ENCODE data around the gene DUS3L. TPM values are rescaled to one million over a fixed set of nuclear protein-coding genes. Genes with fewer than 3 reads are reported as not detected.
A peak's percentile ranks its signal among the peaks of the same experiment; 100 is the strongest.
"Not testable (repeated sequence)": the region's sequence is repeated elsewhere in the genome, so short reads cannot be mapped to it uniquely, and the experiment has no call there.

The DUS3L gene
- total RNA-seq, 3 donors from 2014 or later (not counting 1 experiment from before 2014, with no cell fraction given), result 116 to 140 (median 128) TPM

GRCh38 chr19:5784581-5785147 is 6.3 kb downstream of the DUS3L start, which contains the start of gene PRR22:
PRR22 (minus strand) TSS chr19:5784746; CDS start chr19:5784660, 86 bp downstream.
- Histone ChIP-seq H3K27ac (ENCODE audit: low read length) (no peak within 1 kb of the TSS), H3K9me3 (ENCODE audit: control insufficient read depth, insufficient read depth, low read length) (no peaks in the 10 kb centered on the region), H3K36me3 (ENCODE audit: control insufficient read depth, insufficient read depth, low read length) (peaks cover 48% of the 10 kb centered on the region), H3K4me1 (ENCODE audit: control insufficient read depth, insufficient read depth, low read length) (no peaks in the 10 kb centered on the region), H3K4me3 (ENCODE audit: low read length) (no peak within 1 kb of the TSS), H3K27me3 (ENCODE audit: control insufficient read depth, insufficient read depth, low read length) (no peaks in the 10 kb centered on the region)
- Mint-ChIP-seq H3K9me3 (no peaks in the 10 kb centered on the region), H3K36me3 (no peaks in the 10 kb centered on the region), H3K4me3 (no peak within 1 kb of the TSS), H3K27me3 (ENCODE audit: low read depth in 2 of 2) (no peaks in the 10 kb centered on the region), H3K27ac (no peak within 1 kb of the TSS), H3K4me1 (peaks cover 0 to 8% of the 10 kb centered on the region in 2 donors)
- no peak for TF ChIP-seq CTCF (IDR thresholded peaks at IDR 0.05)
- ATAC-seq (peak in 2 of 3 donors; percentile 3 to 12), DNase-seq (no peak)
- 98% methylated on average over 13 of the region's 15 CpGs for WGBS (ENCODE audit: insufficient coverage)
- intact Hi-C loops (cut with micrococcal nuclease), result no loop called here

GRCh38 chr19:5782945-5783919 is 7.7 kb downstream of the DUS3L start:
- ATAC-seq (peak in 1 of 3 donors; percentile 19), DNase-seq (no peak)
- Histone ChIP-seq H3K27ac (ENCODE audit: low read length) (no peak overlapping the region), H3K4me3 (ENCODE audit: low read length) (no peak overlapping the region), H3K9me3 (ENCODE audit: control insufficient read depth, insufficient read depth, low read length) (no peaks in the 10 kb centered on the region), H3K27me3 (ENCODE audit: control insufficient read depth, insufficient read depth, low read length) (no peaks in the 10 kb centered on the region), H3K36me3 (ENCODE audit: control insufficient read depth, insufficient read depth, low read length) (peaks cover 39% of the 10 kb centered on the region), H3K4me1 (ENCODE audit: control insufficient read depth, insufficient read depth, low read length) (no peaks in the 10 kb centered on the region)
- WGBS (ENCODE audit: insufficient coverage), result 95% methylated on average over 48 of the region's 48 CpGs
- H3K4me1 Mint-ChIP-seq, result peaks cover 0 to 5% of the 10 kb centered on the region in 2 donors
- H3K27ac Mint-ChIP-seq, result no peak overlapping the region
- intact Hi-C loops (cut with micrococcal nuclease), result no loop called here
- TF ChIP-seq CTCF (IDR thresholded peaks at IDR 0.05), result no peak
- no peak overlapping the region for H3K4me3 Mint-ChIP-seq
- H3K36me3 Mint-ChIP-seq, result no peaks in the 10 kb centered on the region
- no peaks in the 10 kb centered on the region for H3K9me3 Mint-ChIP-seq
- H3K27me3 Mint-ChIP-seq (ENCODE audit: low read depth in 2 of 2), result no peaks in the 10 kb centered on the region

DNA sequence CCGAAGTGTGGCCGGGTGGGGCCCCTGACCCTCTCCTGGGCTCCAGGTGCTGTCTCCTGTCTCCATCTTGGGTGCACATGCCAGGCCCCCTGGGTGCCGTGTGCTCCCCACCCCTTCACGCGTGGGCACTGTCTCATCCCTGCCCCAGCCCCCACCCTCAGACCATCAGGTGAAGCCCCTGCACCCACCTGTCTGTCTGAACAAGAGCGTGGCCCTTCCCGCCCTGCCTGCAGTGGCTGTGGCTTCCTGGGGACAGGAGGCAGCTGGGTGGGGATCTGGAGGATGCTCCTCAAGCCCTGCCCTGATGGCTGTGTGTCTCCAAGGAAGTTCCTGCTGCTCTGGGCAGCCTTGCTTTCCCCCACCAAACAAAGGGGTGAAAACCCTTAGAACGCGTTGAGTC is 8.6 kb downstream of the DUS3L start:
- no peaks in the 10 kb centered on the region for H3K9me3 Mint-ChIP-seq
- H3K27me3 Mint-ChIP-seq (ENCODE audit: low read depth in 2 of 2), result no peaks in the 10 kb centered on the region
- DNase-seq (no peak), ATAC-seq (no peak)
- H3K36me3 Mint-ChIP-seq, result no peaks in the 10 kb centered on the region
- no peaks in the 10 kb centered on the region for H3K9me3 ChIP-seq (ENCODE audit: control insufficient read depth, insufficient read depth, low read length)
- intact Hi-C loops (cut with micrococcal nuclease), result no loop called here
- 90% methylated on average over 9 of the region's 9 CpGs for WGBS (ENCODE audit: insufficient coverage)
- H3K36me3 ChIP-seq (ENCODE audit: control insufficient read depth, insufficient read depth, low read length), result peaks cover 30% of the 10 kb centered on the region
- no peak overlapping the region for H3K4me3 Mint-ChIP-seq
- no peak for TF ChIP-seq CTCF (IDR thresholded peaks at IDR 0.05)
- H3K4me1 Mint-ChIP-seq, result peaks cover 0 to 3% of the 10 kb centered on the region in 2 donors
- no peak overlapping the region for H3K4me3 ChIP-seq (ENCODE audit: low read length)
- no peak overlapping the region for H3K27ac ChIP-seq (ENCODE audit: low read length)
- no peaks in the 10 kb centered on the region for H3K27me3 ChIP-seq (ENCODE audit: control insufficient read depth, insufficient read depth, low read length)
- no peak overlapping the region for H3K27ac Mint-ChIP-seq
- no peaks in the 10 kb centered on the region for H3K4me1 ChIP-seq (ENCODE audit: control insufficient read depth, insufficient read depth, low read length)

GRCh38 chr19:5780916-5781315 is 10.0 kb downstream of the DUS3L start:
- ATAC-seq; DNase-seq; H3K4me1 Mint-ChIP-seq; H3K9me3 Mint-ChIP-seq; H3K9me3 ChIP-seq (ENCODE audit: control insufficient read depth, insufficient read depth, low read length); H3K36me3 Mint-ChIP-seq; H3K27me3 ChIP-seq (ENCODE audit: control insufficient read depth, insufficient read depth, low read length); H3K4me3 Mint-ChIP-seq; H3K4me3 ChIP-seq (ENCODE audit: low read length); H3K27ac Mint-ChIP-seq; H3K27ac ChIP-seq (ENCODE audit: low read length); intact Hi-C loops (cut with micrococcal nuclease); H3K4me1 ChIP-seq (ENCODE audit: control insufficient read depth, insufficient read depth, low read length); H3K27me3 Mint-ChIP-seq (ENCODE audit: low read depth in 2 of 2): not testable (repeated sequence)
- 95% methylated on average over 11 of the region's 11 CpGs for WGBS (ENCODE audit: insufficient coverage)
- H3K36me3 ChIP-seq (ENCODE audit: control insufficient read depth, insufficient read depth, low read length), result peaks cover 16% of the 10 kb centered on the region
